LNCaP clone FGC (cell line): Measurements from ENCODE around the gene SNIP1.

ENCODE experiments used
- DNase-seq: peaks from one replicate; pipeline ENCODE4 v3.0.0-alpha.2; 2011; ENCODE audit warnings: low read depth
- H3K4me3 ChIP-seq: 2 replicates; pipeline ENCODE4 v1.5.1; 2011; ENCODE audit warnings: mild to moderate bottlenecking, low read depth, low read length, control low read depth
- CTCF ChIP-seq: IDR thresholded peaks from 2 replicates; pipeline ENCODE4 v1.5.1; 2012; ENCODE audit warnings: mild to moderate bottlenecking; ENCODE audit not compliant: control insufficient read depth, insufficient read depth; ENCODE audit errors: extremely low read depth

The SNIP1 gene

GRCh38 chr1:37485902-37486679, 68.0 kb downstream of the SNIP1 start:
- no peak for DNase-seq
- H3K4me3 ChIP-seq = no peak overlapping the region
- TF ChIP-seq CTCF = no peak
